Natural killer cell (primary cell): ENCODE data around the gene AGPAT3. TPM values are rescaled to one million over a fixed set of nuclear protein-coding genes. Genes with fewer than 3 reads are reported as not detected.

Source experiments
- ATAC-seq, 3 donors: fragments of 150-1000 bp in 2 of 3; fragments of 200-7000 bp in 1 of 3; cut with Tn5 transposase; 1 replicate in 1 of 3; 2 replicates in 2 of 3; pipeline ENCODE4 v1.10.0; 2021; ENCODE audit warnings: mild to moderate bottlenecking in 2 of 3, moderate library complexity in 2 of 3
- DNase-seq, 2 donors: peaks; one replicate each; pipeline versions ENCODE4 v3.0.0 to v3.0.0-alpha.2; 2013 to 2021; ENCODE audit warnings: mixed read lengths in 1 of 2
- H3K27ac ChIP-seq: one replicate; pipeline ENCODE4 v1.5.1; 2013; ENCODE audit warnings: mild to moderate bottlenecking, low read length
- H3K27me3 ChIP-seq: one replicate; pipeline ENCODE4 v1.6.1; 2013; ENCODE audit warnings: low read length; ENCODE audit not compliant: control insufficient read depth, insufficient read depth
- H3K36me3 ChIP-seq: one replicate; pipeline ENCODE4 v1.6.1; 2013; ENCODE audit warnings: low read length; ENCODE audit not compliant: control insufficient read depth, insufficient read depth
- H3K4me1 ChIP-seq: one replicate; pipeline ENCODE4 v1.6.1; 2013; ENCODE audit warnings: low read length; ENCODE audit not compliant: control insufficient read depth, insufficient read depth
- H3K4me3 ChIP-seq: one replicate; pipeline ENCODE4 v1.5.1; 2013; ENCODE audit warnings: low read length
- H3K9me3 ChIP-seq: one replicate; pipeline ENCODE4 v1.6.1; 2013; ENCODE audit warnings: low read length; ENCODE audit not compliant: control insufficient read depth, insufficient read depth
- H3K27ac Mint-ChIP-seq, 2 donors: one replicate each; pipeline ENCODE4 v1.8.0; 2022; ENCODE audit warnings: mild to moderate bottlenecking in 2 of 2, mixed read lengths in 2 of 2, moderate library complexity in 1 of 2
- H3K27me3 Mint-ChIP-seq, 2 donors: one replicate each; pipeline ENCODE4 v1.8.0; 2022; ENCODE audit warnings: low read depth in 2 of 2, mixed read lengths in 2 of 2
- H3K36me3 Mint-ChIP-seq: one replicate; pipeline ENCODE4 v1.8.0; 2022; ENCODE audit warnings: mixed read lengths
- H3K4me1 Mint-ChIP-seq, 2 donors: one replicate each; pipeline ENCODE4 v1.8.0; 2022; ENCODE audit warnings: mixed read lengths in 2 of 2
- H3K4me3 Mint-ChIP-seq: one replicate; pipeline ENCODE4 v1.8.0; 2022; ENCODE audit warnings: mild to moderate bottlenecking, moderate library complexity, mixed read lengths
- H3K9me3 Mint-ChIP-seq, 2 donors: one replicate each; pipeline ENCODE4 v1.8.0; 2022; ENCODE audit warnings: mixed read lengths in 2 of 2
- CTCF ChIP-seq: fragments of 200-600 bp; IDR thresholded peaks from one replicate; pipeline ENCODE4 v1.8.0; 2022; ENCODE audit warnings: antibody characterized with exemption
- WGBS: methylation state at CpG from one replicate; pipeline ENCODE4 v1.1.7; 2013; ENCODE audit warnings: missing lambda C conversion rate; ENCODE audit not compliant: insufficient coverage; 5-methylcytosine and 5-hydroxymethylcytosine counted together
- intact Hi-C: fragments of 100-400 bp; cut with micrococcal nuclease; formaldehyde crosslinking; loops from one replicate; pipeline ENCODE4 v1.14.2; 2022
- total RNA-seq, 4 donors: library from RNA; stranded (reverse); fragments of 120-200 nt in 1 of 4; gene quantifications; one replicate each; pipeline versions ENCODE4 v1.2.3 to v1.2.4, GENCODE V29; 2013 to 2022

The AGPAT3 gene
- total RNA-seq, 3 donors from 2014 or later (not counting 1 experiment from before 2014, with no cell fraction given) = 39.5 to 45.7 (median 42.3) TPM

- intact Hi-C loops = no loop called here
- WGBS = 92% methylated on average over 5 of the region's 6 CpGs
- ATAC-seq = no peak
These were observed 83.9 kb downstream of the AGPAT3 start for GRCh38 chr21:43948740-43949498.

GRCh38 chr21:43949499-43950208 lies 84.6 kb downstream of the AGPAT3 start:
- WGBS = 68% methylated on average over 6 of the region's 7 CpGs
- no peak overlapping the region for H3K27ac ChIP-seq
- DNase-seq (peak in 1 of 2 donors; percentile 45), ATAC-seq (no peak)
- no peaks in the 10 kb centered on the region for H3K27me3 ChIP-seq
- Mint-ChIP-seq H3K9me3 (no peaks in the 10 kb centered on the region), H3K4me1 (peaks cover 13 to 18% of the 10 kb centered on the region in 2 donors), H3K27me3 (no peaks in the 10 kb centered on the region), H3K4me3 (peak overlapping the region; percentile 25), H3K27ac (no peak overlapping the region), H3K36me3 (no peaks in the 10 kb centered on the region)
- no peak overlapping the region for H3K4me3 ChIP-seq
- no peaks in the 10 kb centered on the region for H3K36me3 ChIP-seq
- H3K4me1 ChIP-seq = peaks cover 9% of the 10 kb centered on the region
- TF ChIP-seq CTCF = no peak
- intact Hi-C loops = no loop called here
- H3K9me3 ChIP-seq = peaks cover 7% of the 10 kb centered on the region

More at GRCh38 chr21:43948740-43949498, 83.9 kb downstream of the AGPAT3 start:
- Mint-ChIP-seq H3K27ac (no peak overlapping the region), H3K4me3 (no peak overlapping the region), H3K36me3 (no peaks in the 10 kb centered on the region), H3K9me3 (no peaks in the 10 kb centered on the region), H3K4me1 (peaks cover 13 to 18% of the 10 kb centered on the region in 2 donors), H3K27me3 (no peaks in the 10 kb centered on the region)
- Histone ChIP-seq H3K27me3 (no peaks in the 10 kb centered on the region), H3K27ac (no peak overlapping the region), H3K4me3 (no peak overlapping the region), H3K4me1 (peaks cover 9% of the 10 kb centered on the region), H3K36me3 (no peaks in the 10 kb centered on the region), H3K9me3 (peaks cover 7% of the 10 kb centered on the region)
- no peak for DNase-seq
- no peak for TF ChIP-seq CTCF

GRCh38 chr21:43950481-43950880 lies 85.5 kb downstream of the AGPAT3 start:
- no peak for TF ChIP-seq CTCF
- Mint-ChIP-seq H3K4me1 (peaks cover 13 to 18% of the 10 kb centered on the region in 2 donors), H3K27me3 (no peaks in the 10 kb centered on the region), H3K36me3 (no peaks in the 10 kb centered on the region), H3K27ac (no peak overlapping the region), H3K9me3 (no peaks in the 10 kb centered on the region), H3K4me3 (no peak overlapping the region)
- WGBS = 97% methylated on average over 19 of the region's 19 CpGs
- Histone ChIP-seq H3K36me3 (no peaks in the 10 kb centered on the region), H3K4me3 (no peak overlapping the region), H3K4me1 (peaks cover 9% of the 10 kb centered on the region), H3K9me3 (peaks cover 7% of the 10 kb centered on the region), H3K27ac (no peak overlapping the region), H3K27me3 (no peaks in the 10 kb centered on the region)
- no peak for ATAC-seq
- no peak for DNase-seq
- intact Hi-C loops = no loop called here
